ENCODE results near the gene PRAMEF5.
"Not testable (repeated sequence)": the region's sequence is repeated elsewhere in the genome, so short reads cannot be mapped to it uniquely, and the experiment has no call there.

- TF ChIP-seq CTCF, POLR2A, POLR2AphosphoS5, EP300 (IDR thresholded peaks at IDR 0.05): not testable (repeated sequence)
These were observed 23.0 kb downstream of the PRAMEF5 start for GRCh38 chr1:13277016-13277415.

Data from gastroesophageal sphincter (tissue), 3 donors.